IMR-90 (cell line): ENCODE data around the gene PTPRG.

Experiments used
- POLR2A ChIP-seq: IDR thresholded peaks from 2 replicates; pipeline ENCODE4 v1.6.1; 2012; ENCODE audit warnings: mild to moderate bottlenecking, low read depth, low read length
- RFX5 ChIP-seq: IDR thresholded peaks from 2 replicates; pipeline ENCODE4 v1.8.0; 2012; ENCODE audit warnings: low read depth, mild to moderate bottlenecking, low read length, moderate library complexity

DNA sequence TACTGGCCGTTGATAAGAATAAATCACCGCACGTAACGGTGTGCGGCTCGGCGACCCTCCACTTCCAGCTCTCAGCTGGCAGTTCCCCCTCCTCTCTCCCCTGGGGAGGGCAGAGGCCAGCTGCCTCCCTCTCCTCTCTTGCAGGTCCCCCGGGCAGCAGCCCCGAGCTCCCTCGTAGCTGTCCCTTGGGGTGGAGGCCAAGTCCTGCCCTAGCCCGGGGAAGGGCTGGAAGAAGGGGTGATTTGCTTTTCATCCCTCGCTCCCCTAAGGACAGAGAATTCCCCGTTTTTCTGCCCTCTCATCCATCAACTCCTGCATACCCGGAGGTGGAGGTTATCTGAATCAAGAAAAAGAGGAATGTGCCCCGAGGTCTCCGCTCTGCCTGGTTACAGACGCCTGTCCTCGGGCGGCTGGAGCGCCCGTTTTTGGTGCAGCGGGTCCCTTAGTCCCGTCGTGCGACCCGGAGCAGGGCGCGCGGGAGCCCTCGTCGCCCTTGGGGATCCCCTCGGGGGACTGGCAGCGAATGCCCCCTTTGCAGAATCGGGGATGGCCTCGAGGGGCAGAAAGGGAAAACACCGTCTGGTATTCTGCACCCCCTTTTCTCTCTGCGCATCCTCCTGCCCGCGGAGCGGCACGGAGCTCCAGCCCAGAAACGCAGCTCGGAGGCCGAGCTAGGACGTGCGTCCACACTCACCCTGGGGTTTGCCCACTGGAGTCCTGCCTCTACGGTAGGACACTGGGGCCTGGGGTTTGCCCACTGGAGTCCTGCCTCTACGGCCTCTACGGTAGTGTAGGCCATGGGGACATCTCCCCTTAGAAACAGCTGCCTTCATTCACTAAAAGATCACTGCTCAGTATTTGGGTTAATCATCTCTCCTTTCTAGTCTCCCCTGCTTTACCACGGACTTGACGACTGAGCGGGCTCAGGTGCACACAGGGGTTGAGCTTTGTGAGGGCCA is 2.2 kb downstream of the PTPRG start:
- no peak for TF ChIP-seq POLR2A
- TF ChIP-seq RFX5 = no peak
